NCI-H1048 (cell line): ENCODE data around the gene AKAP10.
"Not testable (repeated sequence)": the region's sequence is repeated elsewhere in the genome, so short reads cannot be mapped to it uniquely, and the experiment has no call there.

ENCODE experiments used
- DNase-seq: peaks from one replicate; lab custom pipeline; 2025; lab: John Stamatoyannopoulos, UW

AKAP10 gene

GRCh38 chr17:19915245-19915978, 62.2 kb downstream of the AKAP10 start:
- no peak for DNase-seq

- DNase-seq: no peak
These were observed 66.6 kb downstream of the AKAP10 start for GRCh38 chr17:19911033-19911432.

- DNase-seq: no peak
These were observed 68.5 kb downstream of the AKAP10 start for GRCh38 chr17:19909139-19909538.

GRCh38 chr17:19905502-19905901, 72.1 kb downstream of the AKAP10 start:
- DNase-seq: no peak

- DNase-seq: no peak
These were observed 72.7 kb downstream of the AKAP10 start for GRCh38 chr17:19904924-19905323.

- DNase-seq: no peak
These were observed 73.2 kb downstream of the AKAP10 start for GRCh38 chr17:19904412-19904811.

GRCh38 chr17:19900809-19901208, 76.8 kb downstream of the AKAP10 start:
- no peak for DNase-seq

- DNase-seq: no peak
These were observed 79.7 kb downstream of the AKAP10 start for GRCh38 chr17:19897903-19898302.

GRCh38 chr17:19897090-19897837, 80.4 kb downstream of the AKAP10 start:
- no peak for DNase-seq

GRCh38 chr17:19896679-19897078, 80.9 kb downstream of the AKAP10 start:
- DNase-seq: no peak

GRCh38 chr17:19890554-19890953, 87.1 kb downstream of the AKAP10 start:
- DNase-seq: not testable (repeated sequence)

- DNase-seq: not testable (repeated sequence)
These were observed 87.6 kb downstream of the AKAP10 start for GRCh38 chr17:19890001-19890400.

- DNase-seq: no peak
These were observed 91.5 kb downstream of the AKAP10 start for GRCh38 chr17:19886116-19886515.

- DNase-seq: no peak
These were observed 94.0 kb downstream of the AKAP10 start for GRCh38 chr17:19883537-19884215.

- no peak for DNase-seq
These were observed 97.2 kb downstream of the AKAP10 start for GRCh38 chr17:19880393-19880792.

- DNase-seq: no peak
These were observed 100.2 kb downstream of the AKAP10 start for GRCh38 chr17:19877364-19877945.

GRCh38 chr17:19876529-19877161, 101.0 kb downstream of the AKAP10 start:
- DNase-seq: no peak

- no peak for DNase-seq
These were observed 103.4 kb downstream of the AKAP10 start for GRCh38 chr17:19874256-19874655.

GRCh38 chr17:19873346-19873745, 104.3 kb downstream of the AKAP10 start:
- no peak for DNase-seq

GRCh38 chr17:19868079-19868395, 109.6 kb downstream of the AKAP10 start:
- no peak for DNase-seq

- DNase-seq: peak; percentile 43
These were observed 110.1 kb downstream of the AKAP10 start, which contains the start of gene ULK2 for GRCh38 chr17:19867329-19868078. ULK2 (minus strand) TSS chr17:19867936; CDS start chr17:19867417, 519 bp downstream.

GRCh38 chr17:19867079-19867328, 110.6 kb downstream of the AKAP10 start:
- DNase-seq: no peak
